Calu3 (cell line): ENCODE results near the gene WARS2. TPM values are rescaled to one million over a fixed set of nuclear protein-coding genes. Genes with fewer than 3 reads are reported as not detected.

Experiments used
- BruUV-seq: library from RNA; stranded (reverse); fragments of 400-500 nt; replicated peaks from 2 replicates; lab custom pipeline; 2021; lab: Mats Ljungman, UMichigan
- CTCF ChIA-PET: fragments of 300-600 bp; sonication (Branson Sonifier 250); formaldehyde crosslinking; loops from one replicate; lab custom pipeline; 2022; ENCODE audit warnings: antibody characterized with exemption; lab: Charles Lee
- DNase-seq: peaks from one replicate; pipeline ENCODE4 v3.0.0; 2022
- H3K27ac Mint-ChIP-seq: one replicate; pipeline ENCODE4 v1.8.0; 2022; ENCODE audit warnings: mixed read lengths; ENCODE audit not compliant: unreplicated experiment
- H3K27me3 Mint-ChIP-seq: one replicate; pipeline ENCODE4 v1.8.0; 2022; ENCODE audit warnings: mixed read lengths; ENCODE audit not compliant: unreplicated experiment
- H3K36me3 Mint-ChIP-seq: one replicate; pipeline ENCODE4 v1.8.0; 2022; ENCODE audit warnings: mild to moderate bottlenecking, moderate library complexity, mixed read lengths; ENCODE audit not compliant: insufficient read depth, unreplicated experiment
- H3K4me1 Mint-ChIP-seq: one replicate; pipeline ENCODE4 v1.8.0; 2022; ENCODE audit warnings: mild to moderate bottlenecking, low read depth, mixed read lengths; ENCODE audit not compliant: unreplicated experiment
- H3K4me3 Mint-ChIP-seq: one replicate; pipeline ENCODE4 v1.8.0; 2022; ENCODE audit warnings: mild to moderate bottlenecking, low read depth, moderate library complexity, mixed read lengths; ENCODE audit not compliant: unreplicated experiment
- H3K9me3 Mint-ChIP-seq: one replicate; pipeline ENCODE4 v1.8.0; 2022; ENCODE audit warnings: low read depth, mixed read lengths; ENCODE audit not compliant: unreplicated experiment
- CTCF ChIP-seq: fragments of 200-600 bp; IDR thresholded peaks from one replicate; pipeline ENCODE4 v1.8.0; 2022; ENCODE audit warnings: antibody characterized with exemption; ENCODE audit not compliant: unreplicated experiment
- intact Hi-C: fragments of 100-400 bp; cut with micrococcal nuclease; formaldehyde crosslinking; loops from one replicate; pipeline ENCODE4 v1.10.0; 2022; ENCODE audit not compliant: unreplicated experiment
- total RNA-seq: library from RNA; stranded (reverse); gene quantifications from 2 replicates; pipeline ENCODE4 v1.2.3, GENCODE V29; 2022

Gene WARS2
- total RNA-seq, 1 experiment from 2014 or later, result 7.8 TPM

GRCh38 chr1:119163396-119163795 is 22.9 kb upstream of the WARS2 start:
- H3K27me3 Mint-ChIP-seq, result no peaks in the 10 kb centered on the region
- H3K4me1 Mint-ChIP-seq, result no peaks in the 10 kb centered on the region
- BruUV-seq, result no TSS peak
- CTCF ChIA-PET, result no interaction called here
- no peak for DNase-seq
- no peak overlapping the region for H3K4me3 Mint-ChIP-seq
- TF ChIP-seq CTCF, result no peak
- intact Hi-C loops, result no loop called here
- no peak overlapping the region for H3K27ac Mint-ChIP-seq
- no peaks in the 10 kb centered on the region for H3K36me3 Mint-ChIP-seq
- no peaks in the 10 kb centered on the region for H3K9me3 Mint-ChIP-seq

GRCh38 chr1:119160866-119161265 is 20.4 kb upstream of the WARS2 start:
- CTCF ChIA-PET, result no interaction called here
- no peaks in the 10 kb centered on the region for H3K4me1 Mint-ChIP-seq
- no peaks in the 10 kb centered on the region for H3K36me3 Mint-ChIP-seq
- no peak for TF ChIP-seq CTCF
- no peak overlapping the region for H3K27ac Mint-ChIP-seq
- no TSS peak for BruUV-seq
- H3K27me3 Mint-ChIP-seq, result no peaks in the 10 kb centered on the region
- H3K9me3 Mint-ChIP-seq, result peaks cover 3% of the 10 kb centered on the region
- H3K4me3 Mint-ChIP-seq, result no peak overlapping the region
- intact Hi-C loops, result no loop called here
- no peak for DNase-seq

- no TSS peak for BruUV-seq
- H3K9me3 Mint-ChIP-seq, result peaks cover 4% of the 10 kb centered on the region
- H3K27ac Mint-ChIP-seq, result no peak overlapping the region
- intact Hi-C loops, result no loop called here
- no peak overlapping the region for H3K4me3 Mint-ChIP-seq
- H3K36me3 Mint-ChIP-seq, result no peaks in the 10 kb centered on the region
- no peaks in the 10 kb centered on the region for H3K27me3 Mint-ChIP-seq
- DNase-seq, result no peak
- CTCF ChIA-PET, result no interaction called here
- TF ChIP-seq CTCF, result no peak
- no peaks in the 10 kb centered on the region for H3K4me1 Mint-ChIP-seq
Measured at GRCh38 chr1:119160409-119160808, 20.0 kb upstream of the WARS2 start.

- Mint-ChIP-seq H3K9me3 (peaks cover 4% of the 10 kb centered on the region), H3K36me3 (no peaks in the 10 kb centered on the region), H3K4me1 (no peaks in the 10 kb centered on the region), H3K4me3 (no peak overlapping the region), H3K27ac (no peak overlapping the region), H3K27me3 (no peaks in the 10 kb centered on the region)
- CTCF ChIA-PET, result no interaction called here
- BruUV-seq, result no TSS peak
- intact Hi-C loops, result no loop called here
- no peak for DNase-seq
- no peak for TF ChIP-seq CTCF
Measured at GRCh38 chr1:119159966-119160365, 19.5 kb upstream of the WARS2 start.
